ENCODE measurements around the gene NR1I2.

The NR1I2 gene

GRCh38 chr3:119826711-119827608 lies 45.1 kb downstream of the NR1I2 start:
- DNase-seq, result no peak

DNA sequence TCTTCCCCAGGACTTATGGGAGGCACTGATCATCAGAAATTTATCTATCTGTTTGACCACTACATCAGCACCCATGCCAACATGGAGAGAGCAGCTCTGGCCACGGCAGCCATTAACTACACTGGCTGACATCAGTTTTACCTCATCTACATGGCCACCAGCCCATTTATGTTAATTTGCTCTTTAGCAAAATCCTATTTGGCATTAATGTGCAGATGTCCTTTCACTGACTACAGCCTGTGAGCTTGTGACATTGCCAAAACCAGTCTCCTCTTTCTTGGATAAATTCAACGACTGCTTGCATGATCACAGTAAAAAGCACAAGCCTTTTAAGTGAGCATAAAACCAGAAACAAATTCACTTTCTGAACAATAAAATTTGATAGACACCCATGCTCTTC lies 47.5 kb downstream of the NR1I2 start:
- no peak for DNase-seq

DNA sequence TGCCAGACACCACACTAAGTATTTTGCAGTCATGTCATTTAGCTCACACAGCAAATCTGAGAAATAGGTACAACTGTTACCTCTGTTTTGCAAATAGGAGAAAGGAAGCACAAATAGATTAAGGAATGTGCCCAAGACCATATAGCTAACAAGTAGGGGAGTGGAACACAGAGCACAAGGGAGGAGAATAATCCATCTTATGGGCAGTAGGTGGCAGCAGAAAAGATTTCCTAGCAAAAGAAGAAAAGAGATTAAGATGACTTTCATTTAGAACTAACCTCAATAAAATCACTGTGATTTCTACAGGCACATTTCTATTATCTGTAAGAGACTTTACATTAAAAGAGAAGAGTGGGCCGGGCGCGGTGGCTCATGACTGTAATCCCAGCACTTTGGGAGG lies 49.1 kb downstream of the NR1I2 start:
- DNase-seq, result no peak

GRCh38 chr3:119831941-119832371 lies 50.1 kb downstream of the NR1I2 start:
- DNase-seq, result no peak

DNA sequence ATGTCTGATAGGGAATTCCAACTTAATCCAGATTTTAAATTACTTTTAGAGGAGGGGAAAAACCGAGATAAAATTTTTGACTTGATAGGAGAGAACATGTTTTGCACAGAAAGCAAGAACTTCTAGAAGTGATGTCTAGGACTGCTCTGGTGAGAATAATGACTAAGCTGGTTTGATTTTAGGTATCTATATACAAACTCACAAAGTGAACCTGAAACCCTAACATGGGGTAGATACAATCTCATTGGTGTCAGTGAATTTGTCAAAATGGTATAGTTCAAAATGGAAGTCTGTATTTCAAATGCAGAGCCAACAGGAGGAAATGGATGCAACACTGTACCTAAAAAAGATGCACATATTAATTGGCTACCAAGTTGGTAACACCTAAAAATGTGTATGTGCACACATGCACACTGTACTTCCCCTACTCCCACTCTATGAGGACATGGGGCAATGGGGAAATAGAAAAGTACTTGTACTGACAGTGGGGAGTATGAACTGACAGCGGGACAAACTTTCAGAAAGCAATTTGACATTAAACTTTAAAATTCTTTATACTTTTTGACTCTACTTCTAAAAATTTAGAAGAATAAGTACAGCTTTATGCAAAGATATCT lies 53.0 kb downstream of the NR1I2 start:
- DNase-seq, result no peak

- DNase-seq, result no peak
Measured at GRCh38 chr3:119835556-119835955, 53.7 kb downstream of the NR1I2 start.

GRCh38 chr3:119841808-119842471 lies 60.0 kb downstream of the NR1I2 start:
- no peak for DNase-seq

GRCh38 chr3:119849126-119849525 lies 67.2 kb downstream of the NR1I2 start:
- no peak for DNase-seq

- DNase-seq, result no peak
Measured at GRCh38 chr3:119856695-119857094, 74.8 kb downstream of the NR1I2 start.

DNA sequence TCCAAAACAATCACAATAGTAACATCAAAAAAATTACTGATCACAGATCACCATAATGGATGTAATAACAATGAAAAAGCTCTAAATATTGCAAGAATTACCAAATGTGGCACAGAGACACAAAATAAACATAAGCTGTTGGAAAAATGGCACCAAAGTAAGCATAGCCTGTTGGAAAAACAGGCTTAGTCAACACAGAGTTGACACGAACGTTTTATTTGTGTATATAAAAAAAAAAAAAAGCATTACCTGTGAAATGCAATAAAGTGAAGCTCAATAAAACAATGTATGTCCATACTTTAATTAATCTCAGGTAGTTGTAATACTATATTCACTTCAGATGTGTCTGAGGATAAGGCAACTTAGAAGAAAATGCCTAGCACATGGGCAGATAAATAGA lies 77.1 kb downstream of the NR1I2 start:
- DNase-seq, result no peak

- DNase-seq, result no peak
Measured at GRCh38 chr3:119859728-119860127, 77.8 kb downstream of the NR1I2 start.

DNA sequence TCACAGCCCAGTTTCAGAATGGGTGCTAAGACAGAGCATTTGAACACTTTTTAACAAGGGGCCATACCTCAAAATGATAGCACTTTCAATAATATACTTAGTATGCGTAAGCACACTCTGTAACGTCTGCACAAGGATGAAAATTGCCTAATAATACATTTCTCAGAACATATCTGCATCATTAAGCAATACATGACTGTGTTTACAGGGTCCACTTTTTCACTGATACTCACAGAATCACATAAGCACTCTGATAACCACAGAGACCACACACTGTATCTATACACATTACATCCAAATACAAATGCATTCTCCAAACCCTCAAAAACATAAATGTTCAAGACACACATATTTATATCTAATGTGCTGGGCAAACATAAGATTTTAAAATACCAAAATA lies 79.8 kb downstream of the NR1I2 start:
- no peak for DNase-seq

DNA sequence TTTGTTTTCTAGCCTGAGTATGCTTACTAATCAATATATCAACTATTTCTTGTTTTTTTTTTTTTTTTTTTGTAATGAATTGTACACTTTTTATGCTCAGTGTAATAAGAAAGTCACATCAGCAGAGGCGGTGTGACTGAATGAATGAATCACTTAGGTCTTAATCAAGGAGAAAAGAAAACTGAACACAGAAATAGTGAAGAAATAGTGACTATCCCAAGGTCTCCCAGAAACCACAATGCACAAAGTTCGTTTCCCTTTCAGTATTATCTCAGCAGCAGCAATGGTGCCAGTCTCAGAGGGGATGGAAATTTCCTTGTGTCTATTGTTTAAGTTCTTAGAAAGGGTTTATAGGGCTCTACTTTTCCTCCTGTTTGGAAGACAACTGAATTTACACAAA lies 80.7 kb downstream of the NR1I2 start:
- DNase-seq, result no peak

DNA sequence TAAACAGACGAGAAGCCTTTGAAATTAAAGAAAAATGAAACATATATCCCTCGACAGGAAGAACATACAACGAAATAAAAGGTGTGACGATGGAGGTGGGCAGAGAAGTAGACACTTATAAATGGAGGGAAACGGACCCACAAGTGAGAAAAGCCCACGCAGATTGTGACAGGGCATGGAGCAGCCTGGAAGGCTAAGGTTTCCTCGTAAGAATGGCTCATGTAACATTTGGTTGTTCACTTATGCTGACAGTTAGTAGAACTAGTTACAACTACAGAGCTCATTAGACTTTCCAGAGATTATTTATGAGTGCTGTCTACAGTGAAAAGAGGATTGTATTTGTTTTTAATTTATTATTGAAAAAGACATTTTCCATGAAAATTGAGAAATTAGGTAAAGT lies 82.6 kb downstream of the NR1I2 start:
- no peak for DNase-seq

Measured in CD4-positive, alpha-beta T cell treated with Interleukin-17A for 1 hour (primary cell).